Small intestine (tissue), 7 donors: ENCODE data around the gene KLF6. TPM values are rescaled to one million over a fixed set of nuclear protein-coding genes. Genes with fewer than 3 reads are reported as not detected.

Experiments used
- DNase-seq, 2 donors: peaks; one replicate each; pipeline versions ENCODE4 v3.0.0 to v3.0.0-alpha.2; 2013
- FAIRE-seq: peaks from 2 replicates; lab custom pipeline; 2012; peaks lifted over from hg19 to GRCh38; lab: Jason Lieb, UNC
- H3K27ac ChIP-seq, 3 donors: one replicate each; pipeline ENCODE4 v1.5.1; 2013; ENCODE audit warnings: low read length in 2 of 3, mild to moderate bottlenecking in 2 of 3, control low read depth in 1 of 3, inconsistent platforms in 1 of 3, low read depth in 1 of 3, moderate library complexity in 1 of 3
- H3K27me3 ChIP-seq, 3 donors: one replicate each; pipeline ENCODE4 v1.6.1; 2013; ENCODE audit warnings: low read length in 3 of 3, inconsistent platforms in 1 of 3; ENCODE audit not compliant: control insufficient read depth in 3 of 3, insufficient read depth in 3 of 3
- H3K36me3 ChIP-seq, 3 donors: one replicate each; pipeline ENCODE4 v1.6.1; 2013; ENCODE audit warnings: low read length in 3 of 3, inconsistent platforms in 1 of 3, low read depth in 1 of 3, mild to moderate bottlenecking in 1 of 3, moderate library complexity in 1 of 3; ENCODE audit not compliant: control insufficient read depth in 3 of 3, insufficient read depth in 2 of 3
- H3K4me1 ChIP-seq, 3 donors: one replicate each; pipeline ENCODE4 v1.6.1; 2013; ENCODE audit warnings: low read length in 2 of 3, inconsistent platforms in 1 of 3, low read depth in 1 of 3, mild to moderate bottlenecking in 1 of 3, moderate library complexity in 1 of 3; ENCODE audit not compliant: control insufficient read depth in 3 of 3, insufficient read depth in 2 of 3
- H3K4me3 ChIP-seq, 3 donors: one replicate each; pipeline ENCODE4 v1.5.1; 2013; ENCODE audit warnings: low read length in 3 of 3, control low read depth in 1 of 3, inconsistent platforms in 1 of 3, low read depth in 1 of 3, mild to moderate bottlenecking in 1 of 3, moderate library complexity in 1 of 3
- H3K9me3 ChIP-seq, 2 donors: one replicate each; pipeline ENCODE4 v1.6.1; 2013; ENCODE audit warnings: low read depth in 1 of 2, low read length in 1 of 2; ENCODE audit not compliant: control insufficient read depth in 2 of 2, insufficient read depth in 1 of 2
- WGBS, 3 donors: extraction: QIAGEN DNeasy Blood & Tissue Kit; methylation state at CpG; one replicate each; pipeline ENCODE4 v1.1.7; 2013; 5-methylcytosine and 5-hydroxymethylcytosine counted together
- polyA plus RNA-seq, 4 donors: library from polyadenylated mRNA; stranded (reverse) in 3 of 4; unstranded in 1 of 4; fragments of 200-250 nt in 3 of 4; fragments of 120-200 nt in 1 of 4; gene quantifications; one replicate each; pipeline versions ENCODE4 v1.2.1 to v1.2.3, GENCODE V29; 2013
- donor health status: healthy with polysubstance abuse.
- donor health status: control.
- donor health status: control.
- donor health status: Bipolar disorder and iron deficiency.
- donor health status: healthy.

Gene KLF6
- polyA plus RNA-seq, 4 donors, result 47.3 to 97.7 (median 72.1) TPM

GRCh38 chr10:3829156-3830050 is 44.4 kb upstream of the KLF6 start:
- Histone ChIP-seq H3K4me3 (no peak overlapping the region), H3K27ac (peak overlapping the region; percentile 10 to 88 (median 14)), H3K27me3 (no peaks in the 10 kb centered on the region), H3K9me3 (peaks cover 0 to 6% of the 10 kb centered on the region in 2 donors), H3K4me1 (peaks cover 3 to 24% (median 7%) of the 10 kb centered on the region in 3 donors), H3K36me3 (no peaks in the 10 kb centered on the region)
- DNase-seq (no peak), FAIRE-seq (no peak)
- WGBS, 3 donors, result 79 to 88% (median 87%) methylated on average over 7 of the region's 7 CpGs

- WGBS, 3 donors, result 21 to 54% (median 42%) methylated on average over 14 of the region's 14 CpGs
- H3K4me3 ChIP-seq, result peak overlapping the region in 1 of 3 donors; percentile 7
- H3K27ac ChIP-seq, result peak overlapping the region in 2 of 3 donors; percentile 10 to 52
These were observed 43.6 kb upstream of the KLF6 start for GRCh38 chr10:3828404-3829155.

DNA sequence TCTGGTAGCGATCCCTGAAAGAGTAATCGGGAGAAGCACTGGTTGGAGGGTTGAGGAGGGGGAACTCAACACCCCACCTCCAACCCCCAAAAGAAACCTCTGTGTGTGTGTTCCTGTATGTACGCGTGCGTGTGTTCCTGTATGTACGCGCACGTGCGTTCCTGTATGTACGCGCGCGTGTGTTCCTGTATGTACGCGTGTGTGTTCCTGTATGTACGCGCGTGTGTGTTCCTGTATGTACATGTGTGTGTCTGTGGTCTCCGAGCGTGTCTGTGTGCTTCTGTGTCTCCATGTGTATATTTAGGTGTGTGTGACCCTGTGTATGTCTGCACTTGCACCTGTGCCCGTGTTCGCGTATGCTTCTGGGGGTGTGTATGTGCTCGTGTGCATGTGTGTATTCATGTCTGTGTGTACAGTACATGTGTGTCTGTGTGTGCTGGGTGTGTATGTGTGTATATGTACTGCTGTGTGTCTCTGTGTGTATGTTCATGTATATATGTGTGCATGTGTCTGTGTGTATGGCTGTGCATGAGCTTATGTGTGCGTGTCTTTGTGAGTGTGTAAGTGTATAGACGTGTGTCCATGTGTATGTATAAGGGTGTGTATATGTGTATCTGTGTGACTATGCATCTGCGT is 42.9 kb upstream of the KLF6 start:
- Histone ChIP-seq H3K9me3 (peaks cover 0 to 4% of the 10 kb centered on the region in 2 donors), H3K4me3 (no peak overlapping the region), H3K36me3 (no peaks in the 10 kb centered on the region), H3K27ac (peak overlapping the region in 1 of 3 donors; percentile 52), H3K27me3 (no peaks in the 10 kb centered on the region), H3K4me1 (peaks cover 5 to 24% (median 7%) of the 10 kb centered on the region in 3 donors)
- FAIRE-seq (no peak), DNase-seq (no peak)
- 97% methylated on average over 27 of the region's 27 CpGs for WGBS, 3 donors

More at GRCh38 chr10:3828404-3829155, 43.6 kb upstream of the KLF6 start:
- H3K9me3 ChIP-seq, result peaks cover 0 to 4% of the 10 kb centered on the region in 2 donors
- H3K27me3 ChIP-seq, result no peaks in the 10 kb centered on the region
- H3K4me1 ChIP-seq, result peaks cover 5 to 24% (median 7%) of the 10 kb centered on the region in 3 donors
- no peak for FAIRE-seq
- no peaks in the 10 kb centered on the region for H3K36me3 ChIP-seq
- DNase-seq, result peak; percentile 72 to 78

DNA sequence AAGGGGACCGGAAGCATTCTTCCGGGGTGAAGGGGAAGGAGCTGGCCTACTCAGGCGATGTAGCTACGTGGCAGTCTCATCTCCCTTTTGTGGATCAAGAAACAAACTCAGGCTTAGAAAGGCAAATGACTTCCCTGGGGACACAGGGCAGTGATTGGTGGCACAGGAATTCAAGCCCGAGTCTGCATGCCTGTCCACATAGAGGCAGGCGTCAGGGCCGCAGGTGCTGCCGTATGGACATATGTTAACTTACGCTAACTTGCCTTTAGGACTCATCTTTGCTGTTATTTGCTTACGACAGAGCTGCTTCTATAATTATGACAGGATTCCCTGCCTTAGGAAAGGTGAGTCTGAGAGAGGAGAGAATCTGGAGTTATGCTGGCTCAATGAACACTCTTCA is 42.3 kb upstream of the KLF6 start:
- Histone ChIP-seq H3K4me3 (no peak overlapping the region), H3K9me3 (peaks cover 0 to 4% of the 10 kb centered on the region in 2 donors), H3K27ac (no peak overlapping the region), H3K36me3 (no peaks in the 10 kb centered on the region), H3K4me1 (peaks cover 5 to 24% (median 7%) of the 10 kb centered on the region in 3 donors), H3K27me3 (no peaks in the 10 kb centered on the region)
- DNase-seq, result no peak
- 95 to 98% (median 97%) methylated on average over 10 of the region's 10 CpGs for WGBS, 3 donors
- FAIRE-seq, result no peak

GRCh38 chr10:3825862-3826351 is 40.9 kb upstream of the KLF6 start:
- DNase-seq, result no peak
- H3K27ac ChIP-seq, result peak overlapping the region; percentile 79 to 90 (median 85)
- H3K9me3 ChIP-seq, result peaks cover 0 to 4% of the 10 kb centered on the region in 2 donors
- FAIRE-seq, result no peak
- H3K4me1 ChIP-seq, result peaks cover 5 to 21% (median 7%) of the 10 kb centered on the region in 3 donors
- no peaks in the 10 kb centered on the region for H3K27me3 ChIP-seq
- H3K36me3 ChIP-seq, result no peaks in the 10 kb centered on the region
- H3K4me3 ChIP-seq, result no peak overlapping the region
- 82 to 90% (median 87%) methylated on average over 21 of the region's 21 CpGs for WGBS, 3 donors

- Histone ChIP-seq H3K36me3 (no peaks in the 10 kb centered on the region), H3K9me3 (peaks cover 0 to 4% of the 10 kb centered on the region in 2 donors), H3K27ac (peak overlapping the region; percentile 79 to 90 (median 85)), H3K4me3 (no peak overlapping the region), H3K4me1 (peaks cover 5 to 19% (median 7%) of the 10 kb centered on the region in 3 donors), H3K27me3 (no peaks in the 10 kb centered on the region)
- 16 to 59% (median 40%) methylated on average over 6 of the region's 6 CpGs for WGBS, 3 donors
- FAIRE-seq (peak; percentile 70), DNase-seq (peak; percentile 96 to 100)
These were observed 40.2 kb upstream of the KLF6 start for GRCh38 chr10:3825244-3825643.

DNA sequence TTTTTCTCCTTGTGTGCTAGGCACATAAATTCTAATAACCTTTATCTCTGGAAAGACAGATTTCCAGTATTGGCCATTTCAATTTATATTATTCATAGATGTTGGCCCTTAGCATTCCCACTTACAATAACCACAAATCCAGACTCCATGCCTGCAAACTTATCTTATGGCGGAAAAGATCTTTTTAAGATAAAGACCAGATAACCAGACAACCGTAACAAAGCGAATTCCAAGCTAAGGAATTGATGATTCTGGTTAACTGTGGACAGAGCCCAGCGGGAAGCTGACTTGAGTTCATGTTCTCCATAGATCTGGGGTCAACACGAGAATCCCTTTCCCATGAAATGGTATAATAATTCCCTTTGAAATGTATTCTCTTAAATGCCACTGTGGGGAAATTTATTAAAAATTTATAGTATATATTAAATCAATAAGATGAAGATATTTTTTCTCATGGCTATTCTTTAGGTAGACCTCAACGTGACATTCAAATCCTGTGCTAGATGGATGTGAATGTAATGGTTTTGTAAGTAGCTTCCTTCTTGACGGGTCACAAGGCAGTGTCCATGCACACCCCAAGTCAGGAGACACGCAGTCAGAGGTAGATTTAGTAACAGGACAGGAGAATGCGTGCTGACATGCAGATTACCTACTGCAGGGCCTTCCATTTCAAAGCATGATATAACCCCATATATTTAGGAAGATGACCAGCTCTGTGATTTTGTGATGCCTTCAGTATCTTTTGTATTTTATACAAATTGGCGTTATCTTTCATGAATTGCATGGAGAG is 37.7 kb upstream of the KLF6 start:
- Histone ChIP-seq H3K36me3 (no peaks in the 10 kb centered on the region), H3K9me3 (peaks cover 0 to 4% of the 10 kb centered on the region in 2 donors), H3K4me3 (no peak overlapping the region), H3K27ac (no peak overlapping the region), H3K27me3 (no peaks in the 10 kb centered on the region), H3K4me1 (peaks cover 3 to 12% (median 7%) of the 10 kb centered on the region in 3 donors)
- DNase-seq (no peak), FAIRE-seq (no peak)
- WGBS, 3 donors, result 95 to 98% (median 96%) methylated on average over 10 of the region's 10 CpGs
